ENCODE results near the gene SEC31A. TPM values are rescaled to one million over a fixed set of nuclear protein-coding genes. Genes with fewer than 3 reads are reported as not detected.
"Not testable (repeated sequence)": the region's sequence is repeated elsewhere in the genome, so short reads cannot be mapped to it uniquely, and the experiment has no call there.

SEC31A gene
- total and polyA plus RNA-seq, 2 experiments from 2014 or later = 226 to 306 TPM

GRCh38 chr4:82820689-82821088 lies 70.3 kb downstream of the SEC31A start:
- 49% methylated on average over 2 of the region's 2 CpGs for WGBS (ENCODE audit: low lambda C conversion rate, missing lambda C conversion rate)
- Histone ChIP-seq H3K27ac (no peak overlapping the region), H4K20me1 (ENCODE audit: insufficient read depth, poor library complexity, severe bottlenecking) (no peaks in the 10 kb centered on the region), H3K79me2 (peaks cover 2% of the 10 kb centered on the region), H2AFZ (no peak overlapping the region), H3K27me3 (no peaks in the 10 kb centered on the region), H3K4me1 (ENCODE audit: insufficient read depth) (no peaks in the 10 kb centered on the region), H3K4me2 (no peak overlapping the region), H3K9me3 (ENCODE audit: low read depth) (no peaks in the 10 kb centered on the region), H3K36me3 (replicated peaks; ENCODE audit: insufficient read depth, low read depth) (no peaks in the 10 kb centered on the region), H3K9me2 (replicated peaks; ENCODE audit: insufficient read depth) (no peaks in the 10 kb centered on the region), H3K4me3 (no peak overlapping the region)
- TF ChIP-seq, protein P1, sequence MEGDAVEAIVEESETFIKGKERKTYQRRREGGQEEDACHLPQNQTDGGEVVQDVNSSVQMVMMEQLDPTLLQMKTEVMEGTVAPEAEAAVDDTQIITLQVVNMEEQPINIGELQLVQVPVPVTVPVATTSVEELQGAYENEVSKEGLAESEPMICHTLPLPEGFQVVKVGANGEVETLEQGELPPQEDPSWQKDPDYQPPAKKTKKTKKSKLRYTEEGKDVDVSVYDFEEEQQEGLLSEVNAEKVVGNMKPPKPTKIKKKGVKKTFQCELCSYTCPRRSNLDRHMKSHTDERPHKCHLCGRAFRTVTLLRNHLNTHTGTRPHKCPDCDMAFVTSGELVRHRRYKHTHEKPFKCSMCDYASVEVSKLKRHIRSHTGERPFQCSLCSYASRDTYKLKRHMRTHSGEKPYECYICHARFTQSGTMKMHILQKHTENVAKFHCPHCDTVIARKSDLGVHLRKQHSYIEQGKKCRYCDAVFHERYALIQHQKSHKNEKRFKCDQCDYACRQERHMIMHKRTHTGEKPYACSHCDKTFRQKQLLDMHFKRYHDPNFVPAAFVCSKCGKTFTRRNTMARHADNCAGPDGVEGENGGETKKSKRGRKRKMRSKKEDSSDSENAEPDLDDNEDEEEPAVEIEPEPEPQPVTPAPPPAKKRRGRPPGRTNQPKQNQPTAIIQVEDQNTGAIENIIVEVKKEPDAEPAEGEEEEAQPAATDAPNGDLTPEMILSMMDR (IDR thresholded peaks at IDR 0.05; ENCODE audit: poor library complexity) = no peak
- TF ChIP-seq EZH2 (IDR thresholded peaks at IDR 0.05; ENCODE audit: borderline replicate concordance) (no peak), EZH2phosphoT487 (IDR thresholded peaks at IDR 0.05; ENCODE audit: low read depth, severe bottlenecking, unreplicated experiment) (no peak)
- DNase-seq (ENCODE audit: low spot score) = no peak

DNA sequence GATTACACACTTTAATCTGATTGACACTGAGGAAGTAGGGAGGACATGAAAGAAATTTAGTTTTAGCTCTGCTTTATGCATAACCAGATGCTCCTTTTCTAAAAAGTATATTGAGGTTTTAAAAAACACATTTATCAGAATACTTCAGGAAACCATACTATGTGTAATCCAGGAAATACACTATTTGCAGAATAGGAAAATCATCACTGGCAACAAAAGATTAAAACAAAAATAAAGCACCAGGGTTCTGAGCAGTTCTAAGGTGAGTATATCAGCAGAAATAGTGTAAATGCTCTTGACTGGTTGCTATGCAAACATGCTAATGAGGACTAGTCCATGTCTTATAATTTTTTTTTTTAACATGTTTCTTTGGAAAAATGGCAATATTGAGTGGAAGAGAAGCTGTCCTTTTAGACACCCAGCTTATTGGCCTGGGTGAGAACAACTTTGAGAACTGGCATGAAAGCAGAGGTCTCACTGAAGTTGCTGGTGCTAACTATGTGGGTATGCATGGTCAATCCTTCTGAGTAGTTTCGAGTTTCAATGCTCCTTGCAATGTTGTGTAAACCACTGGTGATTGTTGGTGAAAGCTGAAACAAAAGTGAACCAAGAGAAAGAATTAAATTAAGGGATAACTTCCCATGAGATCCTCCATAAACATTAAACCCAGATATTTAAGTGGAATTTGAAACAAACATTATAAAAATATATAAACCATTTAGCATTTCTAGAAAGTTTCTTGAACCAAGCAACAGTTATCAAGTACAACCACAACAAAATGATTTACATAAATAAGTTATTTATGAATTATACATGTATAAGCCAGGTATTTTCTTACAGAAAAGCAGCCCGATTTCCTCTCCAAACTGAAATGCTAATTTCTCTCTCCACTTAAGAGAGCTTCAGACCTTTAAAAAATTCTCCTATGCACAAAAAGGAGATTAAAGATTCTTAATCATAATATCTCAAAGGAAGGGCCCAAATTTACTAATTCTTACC lies 72.0 kb downstream of the SEC31A start:
- DNase-seq (ENCODE audit: low spot score) = no peak
- peaks cover 2% of the 10 kb centered on the region for H3K79me2 ChIP-seq
- no peaks in the 10 kb centered on the region for H3K9me3 ChIP-seq (ENCODE audit: low read depth)
- H4K20me1 ChIP-seq (ENCODE audit: insufficient read depth, poor library complexity, severe bottlenecking) = no peaks in the 10 kb centered on the region
- H2AFZ ChIP-seq = no peak overlapping the region
- no peak overlapping the region for H3K4me2 ChIP-seq
- WGBS (ENCODE audit: low lambda C conversion rate, missing lambda C conversion rate) = 95% methylated on average over 2 of the region's 2 CpGs
- no peak overlapping the region for H3K4me3 ChIP-seq
- no peaks in the 10 kb centered on the region for H3K4me1 ChIP-seq (ENCODE audit: insufficient read depth)
- H3K36me3 ChIP-seq (replicated peaks; ENCODE audit: insufficient read depth, low read depth) = no peaks in the 10 kb centered on the region
- H3K27me3 ChIP-seq = no peaks in the 10 kb centered on the region
- H3K27ac ChIP-seq = no peak overlapping the region
- H3K9me2 ChIP-seq (replicated peaks; ENCODE audit: insufficient read depth) = no peaks in the 10 kb centered on the region
- TF ChIP-seq EZH2 (IDR thresholded peaks at IDR 0.05; ENCODE audit: borderline replicate concordance) (no peak), EZH2phosphoT487 (IDR thresholded peaks at IDR 0.05; ENCODE audit: low read depth, severe bottlenecking, unreplicated experiment) (no peak)
- TF ChIP-seq, protein P1 (IDR thresholded peaks at IDR 0.05; ENCODE audit: poor library complexity) = no peak

DNA sequence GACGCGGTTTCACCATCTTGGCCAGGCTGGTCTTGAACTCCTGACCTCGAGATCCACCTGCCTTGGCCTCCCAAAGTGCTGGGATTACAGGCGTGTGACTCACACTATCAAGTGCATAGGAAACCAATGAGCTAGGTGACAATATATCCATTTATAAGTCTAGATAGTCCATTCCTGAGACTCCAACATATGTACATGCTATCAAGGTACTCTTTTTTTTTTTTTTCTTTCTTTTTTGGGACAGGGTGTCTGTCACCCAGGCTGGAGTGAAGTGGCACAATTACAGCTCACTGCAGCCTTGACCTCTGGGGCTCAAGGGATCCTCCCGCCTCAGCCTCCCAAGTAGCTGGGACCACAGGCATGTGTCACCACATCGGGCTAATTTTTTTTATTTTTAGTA lies 74.1 kb downstream of the SEC31A start:
- not testable (repeated sequence) for H3K27ac ChIP-seq; H3K36me3 ChIP-seq (replicated peaks; ENCODE audit: insufficient read depth, low read depth); H2AFZ ChIP-seq; H3K4me2 ChIP-seq; H3K9me3 ChIP-seq (ENCODE audit: low read depth); H3K27me3 ChIP-seq; H3K79me2 ChIP-seq; H3K9me2 ChIP-seq (replicated peaks; ENCODE audit: insufficient read depth); H3K4me3 ChIP-seq; H3K4me1 ChIP-seq (ENCODE audit: insufficient read depth); DNase-seq (ENCODE audit: low spot score); H4K20me1 ChIP-seq (ENCODE audit: insufficient read depth, poor library complexity, severe bottlenecking)
- WGBS (ENCODE audit: low lambda C conversion rate, missing lambda C conversion rate) = 98% methylated on average over 6 of the region's 6 CpGs

DNA sequence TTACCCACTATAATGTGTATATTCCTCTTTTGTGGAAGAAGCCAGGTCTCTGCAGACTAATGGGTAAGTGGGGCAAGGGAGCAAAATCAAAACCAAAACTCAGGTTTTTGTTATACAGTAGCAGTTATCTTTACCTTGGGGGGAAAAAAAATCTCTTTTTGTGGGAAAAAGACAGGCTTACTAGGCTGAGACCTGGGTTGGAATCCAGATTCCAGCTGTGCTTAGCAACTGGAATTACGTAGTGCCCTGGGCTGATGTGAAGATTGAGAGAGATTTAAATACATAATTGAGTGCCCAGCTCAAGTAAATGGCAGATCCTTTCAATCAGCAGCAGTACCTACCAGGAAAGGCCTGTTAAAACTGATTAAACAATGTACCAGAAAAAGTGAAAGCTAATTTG lies 76.9 kb downstream of the SEC31A start:
- H2AFZ ChIP-seq = no peak overlapping the region
- no peak overlapping the region for H3K27ac ChIP-seq
- H3K9me3 ChIP-seq (ENCODE audit: low read depth) = no peaks in the 10 kb centered on the region
- H3K4me3 ChIP-seq = no peak overlapping the region
- H3K4me1 ChIP-seq (ENCODE audit: insufficient read depth) = no peaks in the 10 kb centered on the region
- no peaks in the 10 kb centered on the region for H3K9me2 ChIP-seq (replicated peaks; ENCODE audit: insufficient read depth)
- H3K79me2 ChIP-seq = no peaks in the 10 kb centered on the region
- no peaks in the 10 kb centered on the region for H3K27me3 ChIP-seq
- H3K36me3 ChIP-seq (replicated peaks; ENCODE audit: insufficient read depth, low read depth) = no peaks in the 10 kb centered on the region
- no peak overlapping the region for H3K4me2 ChIP-seq
- no peak for DNase-seq (ENCODE audit: low spot score)
- no peaks in the 10 kb centered on the region for H4K20me1 ChIP-seq (ENCODE audit: insufficient read depth, poor library complexity, severe bottlenecking)
- TF ChIP-seq EZH2 (IDR thresholded peaks at IDR 0.05; ENCODE audit: borderline replicate concordance) (no peak), EZH2phosphoT487 (IDR thresholded peaks at IDR 0.05; ENCODE audit: low read depth, severe bottlenecking, unreplicated experiment) (no peak)
- TF ChIP-seq, protein P1 (IDR thresholded peaks at IDR 0.05; ENCODE audit: poor library complexity) = no peak
- WGBS (ENCODE audit: low lambda C conversion rate, missing lambda C conversion rate) = 57% methylated on average over 1 of the region's 1 CpG
